HG03520 (cell line): Measurements from ENCODE around the gene DNAH5.

ENCODE experiments used
- ATAC-seq: cut with Tn5 transposase; IDR thresholded peaks from one replicate; pipeline ENCODE4 v1.9.1; 2021; ENCODE audit warnings: mild to moderate bottlenecking, moderate library complexity; ENCODE audit not compliant: unreplicated experiment

DNAH5 gene

GRCh38 chr5:13643734-13644133 is 300.8 kb downstream of the DNAH5 start:
- ATAC-seq: no peak

GRCh38 chr5:13643196-13643595 is 301.3 kb downstream of the DNAH5 start:
- no peak for ATAC-seq
